ENCODE results near the gene SMDT1.

- TF ChIP-seq EZH2phosphoT487 (IDR thresholded peaks at IDR 0.05; ENCODE audit: insufficient read depth, low read depth), result no peak
- no peak for TF ChIP-seq EZH2 (IDR thresholded peaks at IDR 0.05; ENCODE audit: insufficient read depth, poor library complexity, severe bottlenecking)
Observed at GRCh38 chr22:42056757-42057511, 22.6 kb upstream of the SMDT1 start.

All from GM23248 (cell line).